ENCODE results near the gene SLC35D3.
"Not testable (repeated sequence)": the region's sequence is repeated elsewhere in the genome, so short reads cannot be mapped to it uniquely, and the experiment has no call there.

The SLC35D3 gene, protein sequence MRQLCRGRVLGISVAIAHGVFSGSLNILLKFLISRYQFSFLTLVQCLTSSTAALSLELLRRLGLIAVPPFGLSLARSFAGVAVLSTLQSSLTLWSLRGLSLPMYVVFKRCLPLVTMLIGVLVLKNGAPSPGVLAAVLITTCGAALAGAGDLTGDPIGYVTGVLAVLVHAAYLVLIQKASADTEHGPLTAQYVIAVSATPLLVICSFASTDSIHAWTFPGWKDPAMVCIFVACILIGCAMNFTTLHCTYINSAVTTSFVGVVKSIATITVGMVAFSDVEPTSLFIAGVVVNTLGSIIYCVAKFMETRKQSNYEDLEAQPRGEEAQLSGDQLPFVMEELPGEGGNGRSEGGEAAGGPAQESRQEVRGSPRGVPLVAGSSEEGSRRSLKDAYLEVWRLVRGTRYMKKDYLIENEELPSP

DNA sequence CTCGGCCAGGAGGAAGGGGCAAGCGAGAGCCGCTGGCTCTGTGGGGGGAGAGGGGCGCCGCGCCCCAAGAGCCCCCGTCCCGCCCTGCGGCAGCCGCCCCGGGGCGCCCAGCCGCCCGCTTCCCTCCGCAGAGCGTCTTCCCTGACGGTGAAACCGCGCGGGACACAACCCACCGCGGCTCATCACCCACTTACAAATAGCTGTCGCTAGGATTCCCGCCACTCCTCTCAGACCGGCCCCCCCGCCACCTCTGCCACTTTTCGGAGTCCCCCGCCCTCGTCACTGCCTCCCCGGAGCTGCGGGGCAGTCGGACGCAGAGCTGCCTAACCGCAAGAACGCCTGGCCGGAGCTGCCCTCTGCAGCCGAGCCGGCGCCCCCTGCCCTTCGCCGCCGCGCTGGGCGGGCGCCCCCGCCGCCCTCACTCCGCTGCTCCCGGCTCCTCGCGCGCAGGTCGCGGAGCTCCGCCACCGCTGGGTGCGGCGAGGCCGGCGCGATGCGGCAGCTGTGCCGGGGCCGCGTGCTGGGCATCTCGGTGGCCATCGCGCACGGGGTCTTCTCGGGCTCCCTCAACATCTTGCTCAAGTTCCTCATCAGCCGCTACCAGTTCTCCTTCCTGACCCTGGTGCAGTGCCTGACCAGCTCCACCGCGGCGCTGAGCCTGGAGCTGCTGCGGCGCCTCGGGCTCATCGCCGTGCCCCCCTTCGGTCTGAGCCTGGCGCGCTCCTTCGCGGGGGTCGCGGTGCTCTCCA, at the start of gene SLC35D3:
TSS of gene SLC35D3 (plus strand) at position 366 of the 749 bp plus-strand sequence. CDS start at position 494, 128 bp downstream.
- DNase-seq (ENCODE audit: low read depth in 2 of 2): no peak

- no peak for DNase-seq (ENCODE audit: low read depth in 2 of 2)
These were observed 48.4 kb upstream of the SLC35D3 start for GRCh38 chr6:136873748-136874147.

DNA sequence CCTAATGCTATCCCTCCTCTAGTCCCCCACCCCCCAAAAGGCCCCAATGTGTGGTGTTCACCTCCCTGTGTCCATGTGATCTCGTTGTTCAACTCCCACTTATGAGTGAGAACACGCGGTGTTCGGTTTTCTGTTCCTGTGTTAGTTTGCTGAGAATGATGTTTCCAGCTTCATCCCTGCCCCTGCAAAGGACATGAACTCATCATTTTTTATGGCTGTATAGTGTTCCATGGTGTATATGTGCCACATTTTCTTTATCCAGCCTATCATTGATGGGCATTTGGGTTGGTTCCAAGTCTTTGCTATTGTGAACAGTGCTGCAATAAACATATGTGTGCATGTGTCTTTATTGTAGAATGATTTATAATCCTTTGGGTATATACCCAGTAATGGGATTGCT, 45.6 kb upstream of the SLC35D3 start:
- DNase-seq (ENCODE audit: low read depth in 2 of 2): not testable (repeated sequence)

GRCh38 chr6:136880748-136881460, 41.2 kb upstream of the SLC35D3 start:
- no peak for DNase-seq (ENCODE audit: low read depth in 2 of 2)

DNA sequence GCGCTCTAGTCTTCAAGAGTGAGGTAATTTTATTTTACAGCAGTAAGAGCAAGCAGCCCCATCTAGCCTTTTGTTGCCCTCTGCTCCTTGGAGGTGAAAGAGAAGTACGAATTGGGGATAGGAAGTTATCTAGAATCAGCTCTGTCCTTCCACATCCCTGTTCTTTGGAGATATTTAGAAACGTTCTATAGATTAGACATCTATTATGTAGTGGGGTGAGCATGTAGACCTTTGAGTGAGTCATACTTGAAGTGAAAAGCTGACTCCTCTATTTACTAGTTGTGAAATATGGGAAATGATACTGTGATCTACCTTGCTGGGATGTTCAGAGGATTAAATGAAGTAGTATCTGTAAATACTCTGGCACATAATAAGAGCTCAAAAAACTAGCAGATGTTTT, 36.0 kb upstream of the SLC35D3 start:
- DNase-seq (ENCODE audit: low read depth in 2 of 2): no peak

DNA sequence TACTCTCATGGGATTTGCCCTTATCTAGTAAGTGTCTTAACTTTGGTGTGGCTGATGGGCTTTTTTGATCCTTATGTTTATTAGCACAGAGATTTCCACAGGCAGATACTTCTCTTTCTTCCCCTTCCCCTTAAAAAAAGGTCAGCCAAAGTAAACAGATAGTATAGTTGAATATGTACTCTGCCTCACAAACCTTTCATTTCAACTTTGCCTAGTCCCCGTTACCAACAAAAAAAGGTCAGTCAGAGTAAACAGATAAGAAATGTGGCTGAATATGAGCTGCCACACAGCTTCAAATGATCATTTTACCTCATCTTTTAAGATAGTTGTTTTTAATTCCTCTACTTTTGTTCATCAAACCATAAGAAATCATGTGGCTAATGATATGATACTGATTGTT, 34.1 kb upstream of the SLC35D3 start:
- no peak for DNase-seq (ENCODE audit: low read depth in 2 of 2)

- DNase-seq (ENCODE audit: low read depth in 2 of 2): no peak
These were observed 32.6 kb upstream of the SLC35D3 start for GRCh38 chr6:136889271-136890193.

GRCh38 chr6:136890194-136890839, 31.8 kb upstream of the SLC35D3 start:
- no peak for DNase-seq (ENCODE audit: low read depth in 2 of 2)

DNA sequence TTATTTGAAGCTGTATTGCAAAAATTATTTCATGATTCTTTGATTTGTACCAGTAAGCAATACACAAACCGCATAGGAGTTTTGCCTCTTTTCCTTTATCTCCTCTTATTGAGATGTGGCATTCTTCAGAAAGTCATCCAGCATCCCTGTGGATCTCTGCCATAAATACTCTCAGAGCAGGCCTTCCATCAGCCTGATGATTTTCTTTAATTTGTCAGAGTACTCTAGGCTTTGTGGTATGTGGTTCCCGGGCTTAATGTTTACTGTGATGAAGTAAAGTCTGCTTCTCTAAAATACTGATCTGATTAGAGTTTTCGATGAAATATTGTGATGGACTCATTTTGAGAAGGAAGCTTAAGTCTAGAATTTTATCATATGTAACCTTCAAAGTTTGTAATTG, 31.1 kb upstream of the SLC35D3 start:
- no peak for DNase-seq (ENCODE audit: low read depth in 2 of 2)

DNA sequence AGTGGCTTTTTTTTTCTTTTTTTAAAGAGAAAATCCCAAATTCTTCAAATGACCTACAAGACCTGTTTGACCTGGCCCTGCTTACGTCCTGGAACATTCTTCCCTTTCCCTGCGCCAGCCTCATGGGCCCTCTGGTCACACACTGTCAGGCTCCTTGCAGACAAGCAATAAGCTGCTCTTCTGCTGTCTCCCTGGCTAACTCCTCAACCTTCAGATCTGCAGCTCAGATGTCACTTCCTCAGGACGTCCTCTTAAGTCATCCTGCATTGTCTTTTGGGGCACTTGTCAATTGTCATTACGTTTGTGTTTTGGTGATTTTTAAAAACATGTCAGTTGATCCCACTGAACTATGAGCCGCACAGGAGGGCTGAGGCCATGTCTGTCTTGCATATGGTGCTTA, 28.9 kb upstream of the SLC35D3 start:
- DNase-seq (ENCODE audit: low read depth in 2 of 2): no peak

DNA sequence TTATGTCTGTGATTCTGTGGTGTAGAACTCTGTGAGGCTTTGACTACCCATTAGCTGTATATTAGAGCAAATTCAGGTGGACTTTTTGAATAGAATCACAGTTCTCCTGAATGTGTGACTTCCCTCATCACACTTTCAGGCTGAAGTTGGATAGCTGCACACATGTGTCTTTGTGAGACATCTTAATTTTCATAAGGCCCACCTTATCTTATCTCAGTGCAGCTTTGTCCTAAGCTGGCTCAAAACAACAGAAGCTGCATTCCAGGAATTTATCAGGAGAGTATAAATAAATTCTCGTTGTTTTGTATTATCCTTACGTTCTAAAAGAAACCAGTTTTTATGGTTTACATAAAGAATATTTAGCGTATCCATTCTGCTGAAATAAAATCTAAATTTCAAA, 26.2 kb upstream of the SLC35D3 start:
- DNase-seq (ENCODE audit: low read depth in 2 of 2): no peak

DNA sequence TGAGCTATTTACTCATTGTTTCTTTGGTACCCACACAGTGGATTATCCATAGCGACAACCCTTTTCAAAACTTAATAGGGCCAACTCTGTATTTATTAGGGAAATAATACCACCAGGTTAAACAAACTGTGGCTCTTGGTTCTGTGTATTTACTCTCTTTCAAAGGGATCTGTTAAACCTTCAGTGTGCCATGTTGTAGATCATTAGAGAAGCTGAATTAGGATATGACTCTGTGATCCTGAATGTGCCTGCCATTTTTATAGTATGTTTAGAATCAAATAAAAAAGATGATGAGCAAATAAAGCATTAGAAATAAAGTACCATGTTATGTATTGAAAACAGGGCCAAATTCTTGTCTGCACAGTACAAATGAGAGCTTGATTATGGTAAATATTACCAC, 25.0 kb upstream of the SLC35D3 start:
- DNase-seq (ENCODE audit: low read depth in 2 of 2): no peak

GRCh38 chr6:136901212-136901784, 20.8 kb upstream of the SLC35D3 start:
- DNase-seq (ENCODE audit: low read depth in 2 of 2): no peak

- DNase-seq (ENCODE audit: low read depth in 2 of 2): not testable (repeated sequence)
These were observed 17.6 kb upstream of the SLC35D3 start for GRCh38 chr6:136904477-136904876.

DNA sequence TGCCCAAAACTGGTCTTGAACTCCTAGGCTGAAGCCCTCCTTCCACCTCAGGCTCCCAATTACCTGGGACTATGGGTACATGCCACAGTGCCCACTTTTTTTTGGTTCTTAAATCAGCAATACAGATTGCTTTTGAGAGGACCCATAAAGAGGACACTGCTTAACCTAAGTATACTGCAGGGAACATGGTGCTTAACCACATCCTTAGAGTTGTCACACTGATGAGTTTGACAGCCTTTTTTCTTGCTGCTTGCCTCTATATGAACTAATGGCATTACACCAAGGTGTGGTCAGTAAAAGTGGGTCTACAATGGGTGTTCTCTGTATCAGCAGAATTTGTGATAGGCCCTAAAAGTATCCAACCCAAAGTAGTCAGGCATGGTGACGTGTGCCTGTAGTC, 7.2 kb upstream of the SLC35D3 start:
- no peak for DNase-seq (ENCODE audit: low read depth in 2 of 2)

DNA sequence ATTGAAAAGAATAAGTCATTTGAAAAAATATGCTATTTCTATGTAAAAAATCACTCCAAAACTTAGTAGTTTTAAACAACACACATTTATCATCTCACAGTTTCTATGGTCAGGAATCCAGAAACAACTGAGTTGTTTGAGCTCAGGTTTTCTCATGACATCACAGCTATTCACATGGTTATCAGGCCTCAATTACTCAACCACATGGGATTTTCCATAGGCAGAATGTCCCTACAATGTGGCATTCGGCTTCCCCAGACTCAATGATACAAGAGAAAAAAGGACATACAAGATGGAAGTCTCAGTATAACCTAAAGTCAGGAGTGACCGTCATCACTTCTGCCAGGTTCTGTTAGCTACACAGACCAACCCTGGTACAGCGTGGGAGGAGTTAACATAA, 3.4 kb upstream of the SLC35D3 start:
- no peak for DNase-seq (ENCODE audit: low read depth in 2 of 2)

DNA sequence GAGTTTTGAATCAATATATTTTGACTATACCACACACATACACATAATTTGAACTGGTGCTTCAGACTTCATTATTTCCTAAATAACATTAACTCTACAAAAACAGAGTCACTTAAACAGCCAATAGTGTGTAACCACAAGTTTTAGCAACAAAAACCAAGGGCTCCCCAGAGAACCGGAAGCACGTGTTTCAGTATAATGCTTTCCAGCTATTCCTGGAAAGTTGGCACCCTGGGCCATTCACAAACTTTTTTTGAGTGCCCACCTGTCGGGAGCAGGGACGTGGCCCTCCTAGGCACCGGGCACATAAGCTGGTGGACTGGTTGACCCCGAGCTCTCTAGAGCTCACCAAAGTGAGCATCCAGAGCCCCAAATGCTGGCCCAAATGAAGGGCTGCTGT, 1.9 kb upstream of the SLC35D3 start:
- DNase-seq (ENCODE audit: low read depth in 2 of 2): no peak

DNA sequence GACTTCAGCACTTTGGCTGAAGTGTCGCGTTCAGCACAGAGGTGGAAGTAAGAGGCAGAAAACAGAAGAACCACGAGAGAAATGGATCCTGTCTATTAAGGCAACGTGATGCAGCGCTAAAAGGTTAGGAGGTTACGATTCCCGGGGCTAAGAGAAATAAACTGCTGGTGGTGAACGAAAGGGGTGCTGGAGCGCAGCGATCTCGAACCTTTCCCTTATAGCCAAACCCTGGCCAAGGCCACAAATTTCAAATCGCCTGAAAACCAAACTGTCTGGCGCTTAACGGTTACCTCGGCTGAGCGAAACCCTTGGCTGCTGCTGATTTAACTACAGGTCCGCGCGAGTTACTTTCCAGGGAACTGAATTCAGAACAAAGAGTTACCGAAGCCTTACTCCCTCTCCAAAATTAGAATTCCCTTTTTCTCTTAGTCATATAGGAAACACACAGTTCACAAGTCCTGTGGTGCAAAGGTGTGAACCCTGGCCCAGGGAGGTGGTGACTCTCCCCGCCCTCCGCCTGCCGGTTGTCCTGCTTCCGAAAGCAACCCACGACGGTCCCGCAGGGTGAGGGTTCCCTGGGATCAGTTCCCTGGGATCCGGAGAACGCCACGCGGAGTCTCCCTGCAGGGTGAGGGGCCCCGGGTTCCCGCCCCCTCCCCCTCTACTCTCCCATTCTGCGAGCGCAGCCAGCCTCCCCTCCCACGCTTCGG, 1.3 kb upstream of the SLC35D3 start:
- DNase-seq (ENCODE audit: low read depth in 2 of 2): no peak

- no peak for DNase-seq (ENCODE audit: low read depth in 2 of 2)
These were observed 643 bp upstream of the SLC35D3 start for GRCh38 chr6:136921381-136921935.

DNA sequence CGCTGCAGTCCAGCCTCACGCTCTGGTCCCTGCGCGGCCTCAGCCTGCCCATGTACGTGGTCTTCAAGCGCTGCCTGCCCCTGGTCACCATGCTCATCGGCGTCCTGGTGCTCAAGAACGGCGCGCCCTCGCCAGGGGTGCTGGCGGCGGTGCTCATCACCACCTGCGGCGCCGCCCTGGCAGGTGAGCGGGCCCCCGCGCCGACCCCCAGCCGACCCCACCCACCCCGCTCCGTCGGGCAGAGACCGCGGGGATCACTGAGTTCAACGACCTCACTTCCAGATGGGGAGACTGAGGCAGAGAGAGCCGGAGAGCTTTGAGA, 545 bp downstream of the SLC35D3 start:
- no peak for DNase-seq (ENCODE audit: low read depth in 2 of 2)
